ENCODE data around the gene MYLK3.

The MYLK3 gene

DNA sequence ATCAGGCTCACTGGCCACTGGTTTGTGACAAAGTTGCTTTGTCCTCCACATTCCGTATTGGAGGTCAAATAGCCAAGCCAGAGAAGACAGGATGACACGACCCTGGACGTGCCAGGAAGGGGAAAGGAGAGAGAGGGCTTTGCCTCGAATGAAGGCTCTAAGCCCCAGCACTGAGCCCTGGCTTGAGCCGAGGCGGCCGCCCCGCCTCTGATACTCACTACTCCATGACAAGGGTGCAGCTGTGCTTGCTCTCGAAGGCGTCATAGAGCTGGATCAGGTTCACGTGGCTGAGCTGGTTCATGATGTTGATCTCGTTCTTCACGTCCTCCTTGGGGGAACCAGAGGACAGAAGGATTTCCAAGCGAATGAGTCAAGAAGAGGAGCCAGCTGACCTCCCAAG, 19.3 kb downstream of the MYLK3 start:
- no peak for FAIRE-seq
- no peak for TF ChIP-seq POLR2A (IDR thresholded peaks at IDR 0.05; ENCODE audit: low read depth, low read length)
- no peak for DNase-seq (ENCODE audit: insufficient read length, low spot score)

DNA sequence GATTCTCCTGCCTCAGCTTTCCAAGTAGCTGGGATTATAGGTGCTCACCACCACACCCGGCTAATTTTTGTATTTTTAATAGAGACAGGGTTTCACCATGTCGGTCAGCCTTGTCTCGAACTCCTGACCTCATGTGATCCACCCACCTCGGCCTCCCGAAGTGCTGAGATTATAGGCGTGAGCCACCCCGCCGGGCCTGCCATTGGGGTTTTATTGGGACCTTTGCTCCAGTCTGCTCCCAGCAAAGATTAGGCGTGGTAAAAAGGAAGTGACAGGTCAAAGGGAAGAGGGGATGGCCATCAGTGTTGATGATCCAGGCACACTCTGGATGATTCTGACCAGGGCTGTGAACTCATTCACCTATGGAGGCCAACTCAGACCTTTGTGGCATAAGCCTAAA, 20.5 kb downstream of the MYLK3 start:
- FAIRE-seq (no peak), DNase-seq (ENCODE audit: insufficient read length, low spot score) (no peak)
- TF ChIP-seq POLR2A (IDR thresholded peaks at IDR 0.05; ENCODE audit: low read depth, low read length) = no peak

DNA sequence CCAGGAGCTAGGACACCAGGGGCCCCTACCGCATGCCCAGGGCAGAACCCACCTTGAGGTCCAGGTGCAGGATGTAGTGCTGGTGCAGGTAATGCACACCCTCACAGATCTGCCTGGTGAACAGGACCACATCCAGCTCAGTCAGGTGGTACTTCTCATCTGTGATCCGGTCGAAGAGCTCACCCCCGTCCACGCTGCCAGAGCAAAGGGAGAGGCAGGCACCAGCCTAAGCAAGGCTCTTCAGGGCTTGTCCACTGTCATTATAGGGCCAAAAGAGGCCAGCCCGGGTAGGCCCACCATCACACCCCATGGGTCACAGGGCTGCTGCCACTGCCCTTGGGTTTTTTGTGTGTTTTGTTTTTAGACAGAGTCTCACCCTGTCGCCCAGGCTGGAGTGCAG, 21.0 kb downstream of the MYLK3 start:
- DNase-seq (ENCODE audit: insufficient read length, low spot score) (no peak), FAIRE-seq (no peak)
- no peak for TF ChIP-seq POLR2A (IDR thresholded peaks at IDR 0.05; ENCODE audit: low read depth, low read length)

DNA sequence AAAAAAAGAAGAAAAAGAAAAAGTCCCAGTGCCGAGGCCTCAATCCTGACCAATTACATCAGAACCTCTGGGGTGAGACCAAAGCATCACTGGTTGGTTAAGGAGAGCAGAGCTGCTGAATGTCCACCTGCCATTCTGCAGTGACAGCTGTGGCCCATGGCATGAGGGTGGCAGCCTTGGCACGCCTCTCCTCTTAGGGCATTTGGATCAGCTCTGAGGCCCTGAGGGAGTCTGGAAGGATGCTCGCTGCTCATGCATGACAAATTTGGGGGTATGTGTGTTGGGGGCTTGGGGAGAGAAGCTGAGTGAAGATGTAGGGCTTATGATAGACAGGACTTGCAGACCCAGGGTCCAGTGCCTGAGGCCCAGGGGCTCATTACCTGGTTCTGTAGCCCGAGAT, 26.3 kb downstream of the MYLK3 start:
- TF ChIP-seq POLR2A (IDR thresholded peaks at IDR 0.05; ENCODE audit: low read depth, low read length) = no peak
- no peak for DNase-seq (ENCODE audit: insufficient read length, low spot score)
- no peak for FAIRE-seq

DNA sequence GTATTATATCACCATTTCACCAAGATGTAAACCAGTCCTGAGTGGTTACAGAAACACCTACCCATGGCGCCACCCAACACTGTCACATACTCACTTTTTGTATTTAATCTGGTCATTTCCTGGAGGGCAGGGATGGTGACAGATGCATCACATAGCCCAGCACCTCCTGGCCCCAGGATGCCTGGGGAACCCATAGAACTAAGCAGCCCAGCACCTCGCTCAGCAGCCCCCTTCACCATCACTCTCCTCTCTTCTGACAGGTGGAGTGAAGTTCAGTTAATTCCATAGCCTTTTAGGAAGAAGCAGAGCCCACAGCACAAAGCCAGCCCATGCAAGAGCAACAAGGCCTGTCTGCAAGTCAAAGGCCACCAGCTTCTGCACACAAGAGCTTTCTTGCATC, 27.5 kb downstream of the MYLK3 start:
- no peak for TF ChIP-seq POLR2A (IDR thresholded peaks at IDR 0.05; ENCODE audit: low read depth, low read length)

DNA sequence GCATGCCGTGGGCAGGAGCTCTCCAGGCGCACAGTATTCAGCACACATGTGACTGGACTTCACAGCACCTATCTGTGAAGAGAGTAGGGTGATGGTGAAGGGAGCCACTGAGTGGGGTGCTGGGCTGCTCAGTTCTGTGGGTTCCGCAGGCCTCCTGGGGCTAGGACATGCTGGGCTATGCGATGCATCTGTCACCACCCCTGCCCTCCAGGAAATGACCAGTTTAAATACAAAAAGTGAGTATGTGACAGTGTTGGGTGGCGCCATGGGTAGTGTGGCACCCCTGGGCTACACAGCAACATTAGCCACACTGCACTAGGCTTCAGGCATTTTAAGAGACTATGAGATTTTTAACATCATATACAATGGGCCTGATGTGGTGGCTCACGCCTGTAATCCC, 28.6 kb downstream of the MYLK3 start:
- TF ChIP-seq POLR2A (IDR thresholded peaks at IDR 0.05; ENCODE audit: low read depth, low read length) = no peak
- no peak for DNase-seq (ENCODE audit: insufficient read length, low spot score)
- FAIRE-seq = no peak

More for the DNA sequence above, 27.5 kb downstream of the MYLK3 start:
- FAIRE-seq = no peak
- no peak for DNase-seq (ENCODE audit: insufficient read length, low spot score)

DNA sequence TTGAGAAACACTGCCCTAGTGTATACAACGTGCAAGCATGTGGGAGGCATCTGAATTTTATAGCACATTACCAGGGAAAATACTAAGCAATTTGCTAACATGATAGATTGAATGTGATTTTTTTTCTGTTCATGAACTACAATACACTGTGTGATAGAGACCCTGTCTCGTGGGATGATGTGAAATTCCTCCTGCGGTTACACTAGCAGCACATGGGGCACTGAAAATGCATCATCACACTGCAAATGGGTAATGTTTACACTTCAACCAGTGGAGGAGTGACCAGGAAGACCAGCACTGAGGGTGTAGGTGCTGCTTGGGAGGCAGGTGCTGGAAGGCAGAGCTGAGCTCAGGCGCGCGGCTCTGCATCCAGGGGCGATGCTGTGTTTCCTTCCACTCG, 29.9 kb downstream of the MYLK3 start:
- no peak for DNase-seq (ENCODE audit: insufficient read length, low spot score)
- no peak for TF ChIP-seq POLR2A (IDR thresholded peaks at IDR 0.05; ENCODE audit: low read depth, low read length)
- FAIRE-seq = no peak

DNA sequence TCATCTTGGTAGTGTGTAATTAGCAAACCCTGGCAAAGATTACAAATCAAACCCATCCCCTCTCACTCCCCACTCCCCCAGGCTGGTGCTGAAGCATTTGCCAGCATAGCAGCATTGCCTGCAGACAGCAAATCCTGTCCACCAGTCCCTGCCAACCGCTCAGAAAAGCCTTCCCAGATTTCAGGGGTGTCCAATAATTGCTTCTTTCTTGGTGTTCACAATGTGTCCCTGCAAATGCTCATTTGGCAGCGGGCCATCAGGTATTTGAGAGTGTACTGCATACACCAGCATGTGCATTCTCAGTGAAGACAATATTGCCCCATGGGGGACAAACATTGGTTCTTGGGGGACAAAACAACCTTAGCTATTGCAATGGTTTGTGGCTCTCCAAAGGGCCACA, 30.5 kb downstream of the MYLK3 start:
- FAIRE-seq (no peak), DNase-seq (ENCODE audit: insufficient read length, low spot score) (no peak)
- TF ChIP-seq POLR2A (IDR thresholded peaks at IDR 0.05; ENCODE audit: low read depth, low read length) = no peak

DNA sequence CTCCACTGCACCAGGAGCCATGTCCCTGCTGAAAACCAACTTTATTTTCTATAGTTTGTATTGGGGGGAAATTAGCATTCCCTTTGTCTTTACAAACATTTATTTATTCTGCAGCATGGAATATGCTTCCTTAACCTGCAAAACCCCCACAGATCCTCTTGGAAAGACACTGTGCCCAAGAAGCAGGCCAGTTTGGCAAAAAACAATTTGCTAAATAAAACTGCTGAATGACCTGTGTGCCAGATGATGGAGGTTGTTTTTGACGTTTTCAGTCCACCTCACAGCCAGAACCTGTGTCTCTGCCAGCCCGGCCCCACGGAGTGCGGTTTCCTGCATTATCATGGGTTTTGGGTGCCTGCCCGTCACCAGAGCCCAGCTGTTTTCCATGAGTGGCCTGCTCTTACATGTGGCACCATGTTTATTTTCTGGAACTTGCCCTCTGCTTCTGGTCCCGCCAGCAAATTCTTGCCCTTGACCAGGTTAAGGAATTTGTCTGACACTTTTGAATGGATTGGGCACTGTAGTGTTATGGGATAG, 32.3 kb downstream of the MYLK3 start:
- DNase-seq (ENCODE audit: insufficient read length, low spot score) = no peak
- TF ChIP-seq POLR2A (IDR thresholded peaks at IDR 0.05; ENCODE audit: low read depth, low read length) = no peak
- FAIRE-seq = no peak

DNA sequence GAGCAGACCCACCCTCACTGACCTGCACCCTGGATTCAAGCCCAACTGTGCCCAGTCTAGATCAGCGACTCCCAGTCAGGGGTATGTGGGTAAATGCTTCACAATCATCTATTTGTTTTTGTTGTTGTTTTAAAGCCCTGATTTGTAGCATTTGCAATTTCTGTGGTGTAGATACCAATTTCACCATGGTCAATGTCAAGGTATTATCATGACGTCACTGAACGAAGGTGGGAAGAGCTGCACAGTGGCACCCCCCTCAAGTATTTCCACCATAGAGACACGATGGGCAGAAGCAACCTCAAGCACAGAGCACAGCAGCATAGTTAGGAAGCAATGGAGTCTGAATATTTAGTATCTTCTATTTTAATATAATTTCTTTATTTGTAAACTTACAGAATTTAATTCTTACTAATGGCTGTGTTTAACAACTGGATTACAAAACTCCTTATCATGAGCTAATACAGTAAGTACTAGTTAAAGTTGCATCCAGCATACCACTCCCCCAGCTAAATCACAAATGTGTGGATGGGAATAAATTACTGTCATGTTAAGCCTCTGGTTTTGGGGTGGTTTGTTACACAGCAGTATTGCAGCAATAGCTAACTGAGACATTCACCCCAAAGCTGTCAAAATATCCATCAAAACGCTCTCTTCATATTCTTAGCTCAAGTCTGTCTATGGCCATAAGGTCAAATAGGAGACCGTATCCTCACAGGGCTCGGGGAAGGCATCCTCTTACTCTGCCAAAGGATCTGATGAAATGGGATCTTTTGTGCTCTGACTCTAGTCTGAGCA, 33.1 kb downstream of the MYLK3 start:
- no peak for DNase-seq (ENCODE audit: insufficient read length, low spot score)
- no peak for TF ChIP-seq POLR2A (IDR thresholded peaks at IDR 0.05; ENCODE audit: low read depth, low read length)
- no peak for FAIRE-seq

DNA sequence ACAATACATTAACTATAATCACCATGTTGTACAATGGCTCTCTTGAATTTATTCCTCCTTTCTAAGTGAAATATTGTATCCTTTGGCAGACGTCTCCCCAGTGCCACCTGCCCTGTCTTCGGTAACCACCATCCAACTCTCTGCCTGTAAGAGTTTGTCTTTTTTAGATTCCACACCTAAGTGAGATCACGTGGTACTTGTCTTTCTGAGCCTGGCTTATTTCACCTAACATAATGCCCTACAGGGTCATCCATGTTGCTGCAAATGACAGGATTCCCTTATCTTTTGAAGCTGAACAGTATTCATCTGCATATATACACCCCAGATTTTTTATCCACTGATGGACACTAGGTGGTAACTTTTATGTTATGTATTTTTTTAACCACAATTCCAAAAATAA, 34.5 kb downstream of the MYLK3 start:
- TF ChIP-seq POLR2A (IDR thresholded peaks at IDR 0.05; ENCODE audit: low read depth, low read length) = no peak
- no peak for FAIRE-seq
- no peak for DNase-seq (ENCODE audit: insufficient read length, low spot score)

DNA sequence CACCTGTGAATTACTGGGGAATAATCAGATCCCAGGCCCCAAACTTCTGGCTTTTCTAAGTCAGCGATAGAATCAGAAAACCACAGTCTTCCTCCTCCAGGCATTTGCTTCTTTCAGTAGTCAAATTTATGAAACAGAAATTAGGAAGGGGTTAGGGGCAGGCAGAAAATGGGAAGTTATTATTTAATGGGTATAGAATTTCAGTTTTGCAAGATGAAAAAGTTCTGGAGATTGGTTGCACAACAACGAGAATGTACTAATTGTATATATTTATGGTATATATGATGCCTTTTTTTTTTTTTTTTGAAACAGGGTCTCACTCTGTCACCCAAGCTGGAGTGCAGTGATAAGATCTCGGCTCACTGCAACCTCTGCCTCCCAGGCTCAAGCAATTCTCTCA, 35.2 kb downstream of the MYLK3 start:
- no peak for TF ChIP-seq POLR2A (IDR thresholded peaks at IDR 0.05; ENCODE audit: low read depth, low read length)
- FAIRE-seq (no peak), DNase-seq (ENCODE audit: insufficient read length, low spot score) (no peak)

DNA sequence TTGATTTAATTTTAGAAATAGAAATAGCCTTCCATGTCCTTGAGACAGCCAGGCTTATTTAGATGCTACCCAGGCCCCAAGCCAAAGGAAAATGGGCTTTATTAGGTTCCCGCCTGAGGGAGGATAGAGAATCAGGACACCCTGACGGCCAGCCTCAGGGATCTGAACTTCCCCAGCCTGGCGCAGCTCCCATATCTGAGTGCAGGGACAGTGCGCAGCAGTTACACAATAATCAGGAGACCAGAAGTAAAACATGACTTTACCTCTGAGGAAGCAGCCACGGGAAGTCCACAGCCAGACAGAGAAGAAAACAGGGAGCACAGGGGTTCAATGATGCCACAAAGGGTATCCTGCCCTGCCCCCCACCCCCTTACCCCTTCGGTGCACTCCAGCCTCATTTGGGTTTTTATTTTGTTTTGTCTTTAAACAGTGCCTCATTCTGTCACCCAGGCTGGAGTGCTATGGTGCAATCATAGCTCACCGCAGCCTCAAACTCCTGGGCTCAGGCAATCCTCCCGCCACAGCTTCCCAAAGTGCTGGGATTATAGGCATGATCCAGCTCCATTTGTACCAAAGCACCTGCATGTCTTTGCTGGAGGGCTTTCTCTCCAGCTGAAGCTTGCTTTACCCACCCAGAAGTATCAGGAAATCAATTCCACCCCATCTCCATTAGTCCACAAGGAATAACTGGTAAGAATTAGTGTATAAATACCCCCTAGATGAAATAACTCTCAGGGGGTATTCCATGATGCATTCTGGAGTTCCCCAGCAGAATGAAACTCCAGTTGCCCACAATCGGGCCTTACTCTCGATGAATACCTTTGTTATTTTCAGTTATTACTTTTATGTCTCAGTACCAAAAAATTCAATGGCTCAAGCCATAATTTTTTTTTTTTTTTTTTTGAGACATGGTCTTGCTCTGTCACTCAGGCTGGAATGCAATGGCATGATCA, 36.8 kb downstream of the MYLK3 start:
- TF ChIP-seq POLR2A (IDR thresholded peaks at IDR 0.05; ENCODE audit: low read depth, low read length) = no peak
- DNase-seq (ENCODE audit: insufficient read length, low spot score) (no peak), FAIRE-seq (no peak)

DNA sequence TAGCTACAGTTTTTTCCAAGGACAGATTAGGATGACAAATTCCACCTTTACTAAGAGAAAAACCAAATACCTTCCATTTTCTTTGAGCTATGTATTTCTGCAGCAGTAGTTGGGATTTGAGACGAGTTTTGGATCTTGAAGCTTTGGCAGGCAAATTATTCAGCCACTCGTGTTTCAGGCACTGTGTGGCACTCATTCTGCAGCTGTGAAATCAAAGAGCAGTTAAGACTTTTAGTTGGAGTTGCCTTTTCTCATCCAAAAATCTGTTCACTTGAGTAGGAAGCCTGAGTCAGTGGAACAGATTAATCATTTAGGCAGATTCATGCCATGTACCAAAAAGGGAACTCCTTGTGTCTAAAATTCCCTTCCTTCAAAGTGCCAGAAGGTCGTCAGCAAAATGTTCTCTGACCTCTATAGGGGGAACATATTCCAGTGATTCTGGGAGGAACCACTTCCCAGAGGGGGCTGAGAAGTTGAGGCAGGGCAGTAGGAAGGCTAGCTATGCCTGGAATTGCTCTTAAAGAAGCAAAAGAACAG, 38.6 kb downstream of the MYLK3 start:
- no peak for TF ChIP-seq POLR2A (IDR thresholded peaks at IDR 0.05; ENCODE audit: low read depth, low read length)
- DNase-seq (ENCODE audit: insufficient read length, low spot score) = no peak
- no peak for FAIRE-seq

Data from H54 (cell line).